Activated CD8-positive, alpha-beta memory T cell treated with anti-CD3 and anti-CD28 coated beads, Interleukin-2, amount 50 U/mL, for 24 hours (primary cell): Measurements from ENCODE around the gene RANBP3.
"Not testable (repeated sequence)": the region's sequence is repeated elsewhere in the genome, so short reads cannot be mapped to it uniquely, and the experiment has no call there.

Experiments used
- DNase-seq: peaks from one replicate; pipeline ENCODE4 v3.0.0-alpha.2; 2020; ENCODE audit errors: extremely low read depth

The RANBP3 gene

GRCh38 chr19:6007866-6008265, 29.9 kb upstream of the RANBP3 start:
- DNase-seq, result no peak

GRCh38 chr19:6006896-6007295, 29.0 kb upstream of the RANBP3 start:
- no peak for DNase-seq

- not testable (repeated sequence) for DNase-seq
Observed at GRCh38 chr19:6006070-6006446, 28.1 kb upstream of the RANBP3 start.

GRCh38 chr19:6005321-6006069, 27.6 kb upstream of the RANBP3 start:
- no peak for DNase-seq

- no peak for DNase-seq
Observed at GRCh38 chr19:6003976-6004375, 26.0 kb upstream of the RANBP3 start.

GRCh38 chr19:6002591-6002990, 24.7 kb upstream of the RANBP3 start:
- DNase-seq, result no peak

GRCh38 chr19:6000228-6000847, 22.4 kb upstream of the RANBP3 start:
- no peak for DNase-seq

GRCh38 chr19:5999693-6000092, 21.8 kb upstream of the RANBP3 start:
- DNase-seq, result no peak

GRCh38 chr19:5997371-5997770, 19.4 kb upstream of the RANBP3 start:
- no peak for DNase-seq

GRCh38 chr19:5996623-5997320, 18.8 kb upstream of the RANBP3 start:
- no peak for DNase-seq

- no peak for DNase-seq
Observed at GRCh38 chr19:5996102-5996501, 18.2 kb upstream of the RANBP3 start.

- DNase-seq, result no peak
Observed at GRCh38 chr19:5995606-5996005, 17.7 kb upstream of the RANBP3 start.

- no peak for DNase-seq
Observed at GRCh38 chr19:5994405-5995165, 16.6 kb upstream of the RANBP3 start.

- DNase-seq, result no peak
Observed at GRCh38 chr19:5993648-5994358, 15.9 kb upstream of the RANBP3 start.

- no peak for DNase-seq
Observed at GRCh38 chr19:5993201-5993600, 15.3 kb upstream of the RANBP3 start.

- DNase-seq, result no peak
Observed at GRCh38 chr19:5992756-5993155, 14.8 kb upstream of the RANBP3 start.

GRCh38 chr19:5991244-5991838, 13.4 kb upstream of the RANBP3 start:
- no peak for DNase-seq

GRCh38 chr19:5990289-5990797, 12.4 kb upstream of the RANBP3 start:
- no peak for DNase-seq

- no peak for DNase-seq
Observed at GRCh38 chr19:5989388-5990074, 11.6 kb upstream of the RANBP3 start.
